BE2C (cell line): Measurements from ENCODE around the gene HIVEP3.

Experiments used
- DNase-seq: peaks from one replicate; pipeline ENCODE4 v3.0.0-alpha.2; 2020
- H3K27me3 ChIP-seq: fragments of 250-450 bp; sonication (Bioruptor Pico); 2 replicates; pipeline ENCODE4 v1.5.1; 2020; ENCODE audit warnings: mild to moderate bottlenecking
- H3K36me3 ChIP-seq: fragments of 250-450 bp; sonication (Bioruptor Pico); 2 replicates; pipeline ENCODE4 v1.5.1; 2020; ENCODE audit warnings: mild to moderate bottlenecking
- H3K4me1 ChIP-seq: fragments of 250-450 bp; sonication (Bioruptor Pico); 2 replicates; pipeline ENCODE4 v1.5.1; 2020
- H3K4me3 ChIP-seq: 2 replicates; pipeline ENCODE4 v1.5.1; 2011; ENCODE audit warnings: low read depth, low read length
- H3K9me3 ChIP-seq: fragments of 250-450 bp; sonication (Bioruptor Pico); 2 replicates; pipeline ENCODE4 v1.5.1; 2020
- TF ChIP-seq, protein P1 (sequence below): IDR thresholded peaks from 2 replicates; pipeline ENCODE4 v1.5.1; 2012; ENCODE audit warnings: mild to moderate bottlenecking, low read depth, low read length

The HIVEP3 gene

DNA sequence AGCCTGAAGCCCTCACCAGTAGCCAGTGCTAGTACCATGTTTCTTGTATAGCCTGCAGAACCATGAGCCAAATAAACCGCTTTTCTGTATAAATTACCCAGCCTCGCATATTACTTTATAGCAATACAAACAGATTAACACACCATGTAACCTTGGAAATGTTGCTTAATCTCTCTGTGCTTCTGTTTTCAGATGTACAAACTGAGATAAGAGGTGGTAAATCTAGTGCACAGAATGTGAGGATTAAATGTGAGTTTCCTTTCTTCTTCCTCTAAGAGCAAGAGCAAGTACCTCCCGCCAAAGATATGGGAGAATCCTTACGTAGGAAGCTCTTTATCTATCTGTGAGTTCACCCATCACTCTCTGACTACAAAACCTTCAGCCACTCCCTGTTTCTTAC, 128.4 kb downstream of the HIVEP3 start:
- DNase-seq: no peak

DNA sequence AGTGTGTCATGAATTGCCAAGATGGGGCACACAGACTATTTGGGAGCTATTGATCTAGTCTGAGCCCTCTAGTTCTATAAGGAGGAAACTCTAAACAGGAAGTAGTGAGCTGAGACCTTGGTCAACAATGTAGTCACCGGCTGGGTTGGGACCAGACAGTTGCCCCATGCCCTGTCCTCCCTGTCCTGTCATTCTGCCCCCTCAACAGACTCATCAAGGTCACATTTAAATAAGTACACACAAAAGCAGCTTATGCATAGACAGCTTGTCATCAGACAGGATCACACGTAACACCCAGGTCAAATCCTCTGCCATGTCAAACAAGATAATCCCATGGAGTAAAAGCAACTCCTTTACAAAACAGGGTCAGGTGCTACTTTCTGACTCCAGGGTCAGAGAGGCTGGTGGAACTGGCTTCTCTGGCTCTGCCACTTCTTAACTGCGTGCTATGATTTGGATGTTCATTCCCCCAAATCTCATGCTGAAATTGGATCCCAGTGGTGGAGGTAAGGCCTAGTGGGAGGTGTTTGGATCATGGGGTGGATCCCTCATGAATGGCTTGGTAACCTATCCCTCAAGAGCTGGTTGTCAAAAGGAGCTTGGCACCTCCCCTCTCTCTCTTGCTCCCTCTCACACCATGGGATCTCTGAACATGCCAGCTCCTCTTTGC, 128.9 kb downstream of the HIVEP3 start:
- H3K27me3 ChIP-seq: no peaks in the 10 kb centered on the region
- no peaks in the 10 kb centered on the region for H3K9me3 ChIP-seq
- H3K4me1 ChIP-seq: no peaks in the 10 kb centered on the region
- H3K4me3 ChIP-seq: no peak overlapping the region
- TF ChIP-seq, protein P1, sequence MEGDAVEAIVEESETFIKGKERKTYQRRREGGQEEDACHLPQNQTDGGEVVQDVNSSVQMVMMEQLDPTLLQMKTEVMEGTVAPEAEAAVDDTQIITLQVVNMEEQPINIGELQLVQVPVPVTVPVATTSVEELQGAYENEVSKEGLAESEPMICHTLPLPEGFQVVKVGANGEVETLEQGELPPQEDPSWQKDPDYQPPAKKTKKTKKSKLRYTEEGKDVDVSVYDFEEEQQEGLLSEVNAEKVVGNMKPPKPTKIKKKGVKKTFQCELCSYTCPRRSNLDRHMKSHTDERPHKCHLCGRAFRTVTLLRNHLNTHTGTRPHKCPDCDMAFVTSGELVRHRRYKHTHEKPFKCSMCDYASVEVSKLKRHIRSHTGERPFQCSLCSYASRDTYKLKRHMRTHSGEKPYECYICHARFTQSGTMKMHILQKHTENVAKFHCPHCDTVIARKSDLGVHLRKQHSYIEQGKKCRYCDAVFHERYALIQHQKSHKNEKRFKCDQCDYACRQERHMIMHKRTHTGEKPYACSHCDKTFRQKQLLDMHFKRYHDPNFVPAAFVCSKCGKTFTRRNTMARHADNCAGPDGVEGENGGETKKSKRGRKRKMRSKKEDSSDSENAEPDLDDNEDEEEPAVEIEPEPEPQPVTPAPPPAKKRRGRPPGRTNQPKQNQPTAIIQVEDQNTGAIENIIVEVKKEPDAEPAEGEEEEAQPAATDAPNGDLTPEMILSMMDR: no peak
- H3K36me3 ChIP-seq: no peaks in the 10 kb centered on the region
- no peak for DNase-seq

More for the DNA sequence above, 128.4 kb downstream of the HIVEP3 start:
- Histone ChIP-seq H3K36me3 (no peaks in the 10 kb centered on the region), H3K9me3 (no peaks in the 10 kb centered on the region), H3K4me3 (no peak overlapping the region), H3K27me3 (no peaks in the 10 kb centered on the region), H3K4me1 (no peaks in the 10 kb centered on the region)
- TF ChIP-seq, protein P1: no peak

DNA sequence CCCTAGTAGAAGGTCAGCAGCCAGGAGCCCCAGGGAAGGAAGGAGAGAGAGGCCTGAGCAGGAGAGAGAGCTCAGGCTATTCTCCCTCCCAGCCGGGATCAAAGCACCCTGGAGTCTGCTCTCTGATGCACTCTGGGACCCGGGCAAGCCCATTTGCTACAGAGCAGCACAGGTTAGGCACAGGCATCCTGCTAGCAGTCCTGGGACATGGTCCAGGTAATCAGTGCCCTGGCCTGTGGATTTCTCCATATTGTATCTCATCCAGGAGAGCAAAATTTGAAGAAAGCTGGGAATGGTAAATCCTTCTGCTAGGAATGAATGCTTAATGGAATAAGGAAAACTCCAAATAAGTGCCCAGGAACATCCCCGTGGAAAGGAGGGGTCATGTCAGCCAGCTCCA, 130.3 kb downstream of the HIVEP3 start:
- TF ChIP-seq, protein P1: no peak
- Histone ChIP-seq H3K4me3 (no peak overlapping the region), H3K27me3 (no peaks in the 10 kb centered on the region), H3K36me3 (no peaks in the 10 kb centered on the region), H3K4me1 (no peaks in the 10 kb centered on the region), H3K9me3 (no peaks in the 10 kb centered on the region)
- no peak for DNase-seq

DNA sequence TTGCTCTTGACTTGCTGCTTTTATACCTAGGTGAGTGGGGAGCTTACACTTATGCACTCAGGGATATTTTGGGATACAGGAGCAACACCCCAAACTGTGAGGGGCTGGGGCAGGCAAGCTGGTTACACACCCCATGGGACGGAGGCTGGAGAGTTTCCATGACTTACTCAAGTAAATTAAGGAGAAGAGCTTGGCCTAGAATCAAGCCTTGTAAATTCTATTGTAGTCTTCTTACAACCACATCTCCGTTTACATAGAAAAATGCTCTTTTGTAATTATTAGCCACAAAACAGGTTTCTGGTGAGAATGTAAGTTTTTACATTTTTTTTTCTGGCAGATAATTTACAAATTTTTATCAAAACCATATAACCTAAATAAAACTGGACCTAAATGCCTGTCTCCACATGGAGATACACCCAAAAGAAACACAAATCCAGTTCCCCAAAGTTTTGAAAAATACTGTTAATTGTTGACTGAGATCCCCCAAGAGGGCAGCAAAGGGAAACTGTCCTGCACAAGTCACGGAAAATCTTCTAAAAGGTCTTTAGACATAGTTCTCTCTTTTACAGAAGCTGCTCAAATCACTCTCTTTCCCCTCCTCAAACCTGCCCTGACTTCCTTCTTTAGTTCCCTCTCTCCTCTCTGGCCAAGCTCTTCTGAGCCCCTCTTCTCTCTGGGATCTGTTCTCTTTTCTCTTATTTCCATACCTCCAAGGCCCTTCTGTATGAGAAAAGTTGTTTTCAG, 134.0 kb downstream of the HIVEP3 start:
- Histone ChIP-seq H3K36me3 (no peaks in the 10 kb centered on the region), H3K4me3 (no peak overlapping the region), H3K27me3 (no peaks in the 10 kb centered on the region), H3K9me3 (no peaks in the 10 kb centered on the region), H3K4me1 (no peaks in the 10 kb centered on the region)
- TF ChIP-seq, protein P1: no peak
- DNase-seq: no peak

DNA sequence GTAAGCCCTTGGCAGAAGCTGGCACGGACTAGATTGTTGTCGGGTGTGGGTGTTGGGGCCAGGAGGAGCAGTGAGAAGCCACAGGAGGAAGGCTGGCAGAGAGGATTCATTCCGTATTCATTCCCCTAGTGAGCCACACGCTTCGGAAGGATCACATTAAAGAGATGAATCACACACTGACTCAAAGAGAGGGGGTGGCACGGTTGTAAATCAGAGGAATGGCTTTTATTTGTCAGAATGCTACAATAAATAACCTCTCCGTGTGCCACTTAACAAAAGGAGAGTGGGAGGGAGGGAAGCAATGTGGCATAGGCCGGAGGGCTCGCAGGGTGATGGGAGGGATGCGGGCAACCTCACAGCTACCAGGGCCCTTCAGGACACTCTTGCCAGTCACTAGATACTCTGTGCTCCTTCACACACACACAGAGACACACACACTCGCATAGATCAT, 135.5 kb downstream of the HIVEP3 start:
- DNase-seq: no peak
- Histone ChIP-seq H3K4me1 (no peaks in the 10 kb centered on the region), H3K4me3 (no peak overlapping the region), H3K27me3 (no peaks in the 10 kb centered on the region), H3K9me3 (no peaks in the 10 kb centered on the region), H3K36me3 (no peaks in the 10 kb centered on the region)
- TF ChIP-seq, protein P1: no peak

DNA sequence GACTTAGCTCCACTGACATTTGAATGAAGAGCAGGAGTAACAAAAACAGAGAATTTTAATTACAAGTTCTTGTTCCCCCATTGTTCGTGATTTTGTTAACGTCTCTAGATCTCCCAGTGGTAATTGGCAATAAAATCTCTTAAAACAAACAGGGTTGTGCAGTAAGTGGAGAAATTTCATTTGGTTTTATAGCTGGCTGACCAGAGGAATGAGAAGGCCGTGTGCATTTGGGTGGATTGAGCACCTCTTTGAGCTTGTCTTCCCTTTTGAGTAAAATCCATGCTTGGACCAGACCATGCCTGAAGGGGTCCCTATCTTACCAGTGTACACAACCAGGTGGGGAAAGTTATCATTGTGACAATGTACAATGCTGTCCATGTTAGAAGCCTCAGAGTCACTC, 137.8 kb downstream of the HIVEP3 start:
- Histone ChIP-seq H3K9me3 (no peaks in the 10 kb centered on the region), H3K36me3 (no peaks in the 10 kb centered on the region), H3K4me1 (no peaks in the 10 kb centered on the region), H3K4me3 (no peak overlapping the region), H3K27me3 (no peaks in the 10 kb centered on the region)
- DNase-seq: no peak
- TF ChIP-seq, protein P1: no peak
